Activated gamma-delta T cell (primary cell): Measurements from ENCODE around the gene KNDC1.
"Not testable (repeated sequence)": the region's sequence is repeated elsewhere in the genome, so short reads cannot be mapped to it uniquely, and the experiment has no call there.

ENCODE experiments used
- DNase-seq: peaks from one replicate; lab custom pipeline; 2025; lab: John Stamatoyannopoulos, UW

KNDC1 gene

GRCh38 chr10:133126431-133127290 is 33.4 kb upstream of the KNDC1 start:
- no peak for DNase-seq

- peak; percentile 32 for DNase-seq
These were observed 32.5 kb upstream of the KNDC1 start for GRCh38 chr10:133127291-133128125.

DNA sequence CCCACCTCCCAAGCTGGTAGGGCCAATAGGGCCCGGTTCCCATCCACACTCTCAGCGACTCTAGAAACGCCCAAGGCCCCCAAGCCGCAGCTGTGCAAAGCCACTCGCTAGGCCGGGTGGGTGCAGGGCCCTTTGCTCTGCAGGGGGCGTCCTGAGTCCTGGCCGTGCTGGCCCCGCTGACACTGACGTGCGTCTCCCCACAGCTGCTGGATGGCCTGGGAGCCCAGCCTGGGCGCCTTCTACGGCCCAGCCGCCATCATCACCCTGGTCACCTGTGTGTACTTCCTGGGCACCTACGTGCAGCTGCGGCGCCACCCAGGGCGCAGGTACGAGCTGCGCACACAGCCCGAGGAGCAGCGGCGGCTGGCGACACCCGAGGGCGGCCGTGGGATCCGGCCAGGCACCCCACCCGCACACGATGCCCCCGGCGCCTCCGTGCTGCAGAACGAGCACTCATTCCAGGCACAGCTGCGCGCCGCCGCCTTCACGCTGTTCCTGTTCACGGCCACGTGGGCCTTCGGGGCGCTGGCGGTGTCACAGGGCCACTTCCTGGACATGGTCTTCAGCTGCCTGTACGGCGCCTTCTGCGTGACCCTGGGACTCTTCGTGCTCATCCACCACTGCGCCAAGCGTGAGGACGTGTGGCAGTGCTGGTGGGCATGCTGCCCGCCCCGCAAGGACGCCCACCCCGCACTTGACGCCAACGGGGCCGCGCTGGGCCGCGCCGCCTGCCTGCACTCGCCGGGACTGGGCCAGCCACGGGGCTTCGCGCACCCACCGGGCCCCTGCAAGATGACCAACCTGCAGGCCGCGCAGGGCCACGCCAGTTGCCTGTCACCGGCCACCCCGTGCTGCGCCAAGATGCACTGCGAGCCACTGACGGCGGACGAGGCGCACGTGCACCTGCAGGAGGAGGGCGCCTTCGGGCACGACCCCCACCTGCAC is 31.6 kb upstream of the KNDC1 start:
- DNase-seq: no peak

DNA sequence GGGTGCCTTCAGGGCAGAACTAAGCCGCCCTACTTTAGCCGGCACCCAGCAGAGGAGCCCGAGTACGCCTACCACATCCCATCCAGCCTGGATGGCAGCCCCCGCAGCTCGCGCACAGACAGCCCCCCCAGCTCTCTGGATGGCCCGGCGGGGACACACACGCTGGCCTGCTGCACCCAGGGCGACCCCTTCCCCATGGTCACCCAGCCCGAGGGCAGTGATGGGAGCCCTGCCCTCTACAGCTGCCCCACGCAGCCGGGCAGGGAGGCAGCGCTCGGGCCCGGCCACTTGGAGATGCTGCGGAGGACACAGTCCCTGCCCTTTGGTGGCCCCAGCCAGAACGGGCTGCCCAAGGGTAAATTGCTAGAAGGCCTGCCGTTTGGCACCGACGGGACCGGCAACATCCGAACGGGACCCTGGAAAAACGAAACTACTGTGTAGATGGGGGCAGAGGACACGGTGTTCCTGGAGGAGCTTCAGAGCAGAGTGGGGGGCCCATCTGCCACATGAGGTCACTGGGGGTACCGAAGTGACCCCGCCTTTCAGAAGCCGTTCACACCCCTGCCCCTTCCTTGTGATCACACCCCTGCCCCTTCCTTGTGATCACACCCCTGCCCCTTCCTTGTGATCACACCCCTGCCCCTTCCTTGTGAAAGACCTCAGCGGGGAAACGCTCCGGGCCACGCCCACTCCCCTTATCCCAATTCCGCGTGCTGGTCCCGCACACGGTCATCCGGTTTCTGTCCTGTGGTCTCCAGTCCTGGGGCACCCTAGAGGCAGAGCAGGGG is 30.8 kb upstream of the KNDC1 start:
- DNase-seq: no peak

GRCh38 chr10:133129859-133130495 is 30.0 kb upstream of the KNDC1 start:
- no peak for DNase-seq

- no peak for DNase-seq
These were observed 29.4 kb upstream of the KNDC1 start for GRCh38 chr10:133130602-133131001.

DNA sequence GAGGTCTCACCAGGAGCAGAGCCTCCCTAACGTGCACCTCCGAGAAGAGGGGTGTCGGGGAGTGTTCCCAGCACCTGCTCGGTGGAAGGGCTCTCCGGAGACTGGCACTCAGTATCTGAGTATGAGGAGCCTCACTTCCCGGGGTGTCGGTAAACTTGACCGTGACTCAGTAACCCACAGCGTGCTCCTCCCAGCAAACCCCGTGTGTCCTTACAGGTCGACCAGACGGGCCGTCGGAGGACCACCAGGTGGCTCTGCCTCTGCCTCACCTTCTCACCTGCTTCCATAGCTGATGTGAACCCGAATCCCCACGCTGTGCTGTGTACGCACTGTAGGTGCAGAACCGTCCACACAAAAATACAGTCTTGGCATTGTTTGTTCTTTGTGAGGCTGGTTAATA is 29.0 kb upstream of the KNDC1 start:
- no peak for DNase-seq

DNA sequence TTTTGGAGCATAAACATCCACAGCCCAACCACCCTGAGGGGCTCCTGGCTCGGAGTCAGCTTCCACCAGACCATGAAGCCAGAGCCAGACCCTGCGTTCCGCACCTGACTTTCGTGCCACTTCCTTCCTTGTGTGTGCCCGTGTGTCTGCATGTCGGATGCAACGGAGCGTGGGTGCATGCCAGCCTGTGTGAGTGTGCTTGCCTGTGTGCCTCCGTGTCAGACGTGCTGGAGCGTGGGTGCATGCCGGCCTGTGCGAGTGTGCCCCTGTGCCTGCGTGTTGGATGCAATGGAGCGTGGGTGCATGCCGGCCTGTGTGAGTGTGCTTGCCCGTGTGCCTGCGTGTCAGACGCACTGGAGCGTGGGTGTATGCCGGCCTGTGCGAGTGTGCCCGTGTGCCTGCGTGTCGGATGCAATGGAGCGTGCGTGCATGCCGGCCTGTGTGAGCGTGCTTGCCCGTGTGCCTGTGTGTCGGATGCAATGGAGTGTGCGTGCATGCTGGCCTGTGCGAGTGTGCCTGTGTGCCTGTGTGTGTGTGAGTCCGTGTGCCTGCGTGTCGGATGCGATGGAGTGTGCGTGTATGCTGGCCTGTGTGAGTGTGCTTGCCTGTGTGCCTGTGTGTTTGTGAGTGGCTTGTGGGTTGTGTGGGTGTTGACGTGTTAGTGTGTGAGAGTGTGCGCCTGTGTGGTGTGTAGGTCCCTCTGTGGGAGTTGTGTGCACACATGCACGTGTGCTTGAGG is 28.1 kb upstream of the KNDC1 start:
- DNase-seq: no peak

DNA sequence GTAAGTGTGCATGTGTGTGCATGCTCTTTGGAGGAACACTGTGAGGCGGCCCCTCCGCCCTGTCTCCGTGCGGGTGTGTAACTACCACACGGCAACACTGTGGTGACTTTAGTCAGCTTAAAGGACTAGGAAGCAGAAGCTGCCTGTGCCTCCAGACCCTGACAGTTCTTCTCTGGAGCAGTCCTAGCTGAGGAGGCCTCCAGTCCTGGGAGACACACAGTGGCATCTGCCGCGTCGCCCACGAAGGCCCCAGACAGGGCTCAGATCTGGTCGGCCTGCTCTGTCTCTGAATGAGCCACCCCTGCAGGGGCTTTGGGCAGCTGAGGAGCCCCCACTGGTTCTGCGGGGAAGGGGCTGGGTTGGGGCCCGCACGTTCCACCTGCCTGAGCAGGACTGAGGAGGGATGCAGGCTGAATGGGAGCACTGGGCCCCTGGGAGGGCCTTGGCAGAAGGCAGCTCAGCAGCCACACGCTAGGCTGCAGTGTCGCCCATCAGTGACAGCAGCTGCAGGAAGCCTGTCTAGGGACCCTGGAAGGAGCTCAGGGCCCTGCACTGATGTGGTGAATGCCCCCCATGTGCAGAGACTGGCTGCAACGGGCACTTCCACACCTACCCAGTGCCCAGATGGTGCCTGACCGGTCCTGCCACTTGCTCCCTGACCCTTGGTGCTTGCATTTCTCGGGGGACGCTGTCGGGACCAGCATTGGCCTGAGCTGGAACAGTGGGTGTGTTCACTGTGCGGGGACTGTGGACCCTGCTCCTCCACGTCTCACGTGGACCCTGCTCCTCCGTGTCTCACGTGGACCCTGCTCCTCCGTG is 27.3 kb upstream of the KNDC1 start:
- DNase-seq: no peak

DNA sequence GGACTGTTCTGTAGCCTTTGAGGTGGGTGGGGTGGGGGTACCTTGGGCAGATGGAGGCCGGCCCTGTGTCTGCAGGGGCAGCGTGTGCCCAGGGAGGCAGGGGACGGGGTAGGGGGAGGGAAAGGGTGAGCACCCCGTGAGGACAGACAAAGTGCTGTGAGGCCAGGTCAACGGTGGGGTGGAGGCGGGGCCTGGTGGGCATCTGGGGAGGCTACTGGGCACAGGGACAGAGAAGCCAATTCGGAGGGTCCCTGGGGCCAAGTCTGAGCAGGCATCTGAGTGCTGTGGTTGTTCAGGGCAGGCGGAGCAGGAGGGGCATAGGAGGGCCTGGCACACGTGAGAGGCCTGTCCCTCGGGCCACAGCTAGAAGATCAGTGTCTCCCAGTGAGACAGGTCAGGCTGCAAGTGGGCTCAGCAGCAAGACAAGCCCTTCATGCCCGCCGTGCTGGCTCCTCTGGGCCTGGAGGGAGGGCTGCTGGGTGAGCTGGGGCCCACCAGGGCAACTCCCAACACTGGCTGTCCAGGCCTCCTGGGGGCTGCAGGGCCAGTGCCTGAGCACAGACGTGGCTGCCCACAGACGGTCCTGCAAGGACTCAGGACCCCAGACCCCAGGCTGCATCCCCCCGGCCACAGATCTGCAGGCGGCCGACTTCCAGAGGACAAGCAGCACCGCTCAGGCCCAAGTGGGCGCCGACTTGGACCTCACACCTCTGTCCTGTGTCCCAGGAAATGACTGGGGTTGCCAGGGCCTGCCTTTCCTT is 26.4 kb upstream of the KNDC1 start:
- no peak for DNase-seq

DNA sequence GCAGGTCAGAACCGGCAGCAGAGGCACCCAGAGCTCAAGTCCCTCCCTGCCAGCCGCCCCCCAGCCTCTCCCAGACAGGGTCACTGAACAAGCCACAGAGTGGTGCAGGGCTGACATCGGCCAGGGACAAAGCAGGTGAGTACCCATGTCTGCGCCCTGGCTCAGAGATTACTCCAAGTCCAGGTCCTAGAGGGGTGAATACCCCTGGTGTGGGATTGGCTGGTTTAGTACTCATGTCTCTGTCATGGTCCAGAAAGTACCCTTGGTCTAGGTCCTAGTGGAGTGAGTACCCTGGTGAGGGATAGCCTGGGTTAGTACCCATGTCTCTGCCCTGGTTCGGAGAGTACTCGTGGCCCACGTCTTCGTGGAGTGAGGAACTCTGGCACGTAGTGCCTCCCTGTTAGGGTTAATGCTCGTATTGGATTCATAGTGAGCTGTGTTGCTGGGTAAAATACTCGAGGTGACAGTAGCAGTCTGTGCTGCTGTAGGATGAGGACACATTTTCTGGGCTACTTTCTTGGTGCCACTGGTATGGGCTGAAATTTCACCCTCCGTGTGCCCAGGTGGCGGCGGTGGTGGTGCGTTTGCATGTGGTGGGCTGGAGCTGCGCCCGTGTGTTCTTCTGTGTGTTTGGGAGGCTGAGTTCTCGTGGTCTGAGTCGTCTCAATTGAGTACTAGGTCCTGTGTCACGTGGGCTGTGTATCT is 25.5 kb upstream of the KNDC1 start:
- no peak for DNase-seq

- DNase-seq: no peak
These were observed 24.9 kb upstream of the KNDC1 start for GRCh38 chr10:133135116-133135465.

GRCh38 chr10:133137486-133138145 is 22.4 kb upstream of the KNDC1 start:
- not testable (repeated sequence) for DNase-seq

- DNase-seq: no peak
These were observed 20.4 kb upstream of the KNDC1 start for GRCh38 chr10:133139551-133140065.

- no peak for DNase-seq
These were observed 19.4 kb upstream of the KNDC1 start for GRCh38 chr10:133140417-133141143.
